Loucy (cell line): Measurements from ENCODE around the gene MACROD2.

Experiments
- H2AFZ ChIP-seq: fragments of 200-600 bp; sonication (generic); 2 replicates; pipeline ENCODE4 v1.6.0; 2016; ENCODE audit warnings: antibody characterized with exemption, mild to moderate bottlenecking, low read length, moderate library complexity
- H3F3A ChIP-seq: fragments of 200-600 bp; 2 replicates; pipeline ENCODE4 v1.6.0; 2016; ENCODE audit warnings: antibody characterized with exemption, low read depth, mild to moderate bottlenecking
- H3K27me3 ChIP-seq: fragments of 200-600 bp; sonication (generic); 2 replicates; pipeline ENCODE4 v1.6.1; 2014; ENCODE audit warnings: low read length, mild to moderate bottlenecking; ENCODE audit not compliant: insufficient read depth, poor library complexity, severe bottlenecking
- H3K36me3 ChIP-seq: fragments of 200-600 bp; sonication (generic); 2 replicates; pipeline ENCODE4 v1.6.1; 2016; ENCODE audit warnings: low read length; ENCODE audit not compliant: insufficient read depth
- H3K4me1 ChIP-seq: fragments of 200-600 bp; sonication (generic); 2 replicates; pipeline ENCODE4 v1.5.1; 2014; ENCODE audit warnings: low read length, mild to moderate bottlenecking; ENCODE audit not compliant: insufficient read depth, poor library complexity, severe bottlenecking
- H3K4me2 ChIP-seq: fragments of 200-600 bp; sonication (generic); 2 replicates; pipeline ENCODE4 v1.6.0; 2014; ENCODE audit warnings: antibody characterized with exemption, low read length, low read depth, mild to moderate bottlenecking; ENCODE audit not compliant: poor library complexity, severe bottlenecking
- H3K4me3 ChIP-seq: fragments of 200-600 bp; sonication (generic); 2 replicates; pipeline ENCODE4 v1.5.1; 2014; ENCODE audit warnings: low read length, mild to moderate bottlenecking, mixed read lengths; ENCODE audit not compliant: poor library complexity, severe bottlenecking
- H3K79me2 ChIP-seq: fragments of 200-600 bp; sonication (generic); 2 replicates; pipeline ENCODE4 v1.6.1; 2014; ENCODE audit warnings: low read length; ENCODE audit not compliant: insufficient read depth
- H3K9ac ChIP-seq: fragments of 200-600 bp; sonication (generic); 2 replicates; pipeline ENCODE4 v1.6.0; 2014; ENCODE audit warnings: mild to moderate bottlenecking, low read depth, low read length, moderate library complexity; ENCODE audit not compliant: poor library complexity, severe bottlenecking
- H3K9me2 ChIP-seq: fragments of 200-600 bp; sonication (generic); replicated peaks from 2 replicates; pipeline ENCODE4 v1.6.1; 2016; ENCODE audit warnings: low read depth, low read length, mixed read lengths
- H3K9me3 ChIP-seq: fragments of 200-600 bp; sonication (generic); 2 replicates; pipeline ENCODE4 v1.6.1; 2014; ENCODE audit warnings: mild to moderate bottlenecking, antibody characterized with exemption, low read length, low read depth; ENCODE audit not compliant: insufficient read depth
- H4K20me1 ChIP-seq: fragments of 200-600 bp; sonication (generic); 2 replicates; pipeline ENCODE4 v1.6.0; 2014; ENCODE audit warnings: antibody characterized with exemption, low read length, mild to moderate bottlenecking; ENCODE audit not compliant: insufficient read depth, poor library complexity, severe bottlenecking
- CTCF ChIP-seq: fragments of 200-600 bp; sonication (generic); conservative IDR thresholded peaks from 2 replicates; pipeline ENCODE4 v1.5.1; 2014; ENCODE audit warnings: mild to moderate bottlenecking, antibody characterized with exemption, low read length
- EZH2phosphoT487 ChIP-seq: fragments of 200-600 bp; IDR thresholded peaks from 2 replicates; pipeline ENCODE4 v1.6.1; 2018; ENCODE audit warnings: antibody characterized with exemption, mild to moderate bottlenecking, moderate library complexity, borderline replicate concordance

MACROD2 gene

GRCh38 chr20:14422892-14423291, 427.6 kb downstream of the MACROD2 start:
- H3K4me1 ChIP-seq: no peaks in the 10 kb centered on the region
- no peak overlapping the region for H3K4me3 ChIP-seq
- no peaks in the 10 kb centered on the region for H3K79me2 ChIP-seq
- no peaks in the 10 kb centered on the region for H3K36me3 ChIP-seq
- H3F3A ChIP-seq: no peaks in the 10 kb centered on the region
- TF ChIP-seq EZH2phosphoT487 (no peak), CTCF (no peak)
- H3K9me2 ChIP-seq: no peaks in the 10 kb centered on the region
- no peak overlapping the region for H2AFZ ChIP-seq
- H3K27me3 ChIP-seq: no peaks in the 10 kb centered on the region
- H3K9me3 ChIP-seq: no peaks in the 10 kb centered on the region
- H3K9ac ChIP-seq: no peak overlapping the region
- H3K4me2 ChIP-seq: no peak overlapping the region
- no peaks in the 10 kb centered on the region for H4K20me1 ChIP-seq

GRCh38 chr20:14431568-14431967, 436.3 kb downstream of the MACROD2 start:
- no peaks in the 10 kb centered on the region for H4K20me1 ChIP-seq
- H3K27me3 ChIP-seq: no peaks in the 10 kb centered on the region
- H2AFZ ChIP-seq: no peak overlapping the region
- H3K4me1 ChIP-seq: no peaks in the 10 kb centered on the region
- H3K9me3 ChIP-seq: no peaks in the 10 kb centered on the region; the same call in 1 of the 2 replicates
- H3K4me3 ChIP-seq: no peak overlapping the region
- no peaks in the 10 kb centered on the region for H3K79me2 ChIP-seq
- no peak overlapping the region for H3K4me2 ChIP-seq
- no peaks in the 10 kb centered on the region for H3K36me3 ChIP-seq
- no peak overlapping the region for H3K9ac ChIP-seq
- TF ChIP-seq CTCF (no peak), EZH2phosphoT487 (no peak)
- no peaks in the 10 kb centered on the region for H3F3A ChIP-seq
- no peaks in the 10 kb centered on the region for H3K9me2 ChIP-seq

GRCh38 chr20:14432085-14432484, 436.8 kb downstream of the MACROD2 start:
- H3K4me1 ChIP-seq: no peaks in the 10 kb centered on the region
- no peaks in the 10 kb centered on the region; the same call in 1 of the 2 replicates for H3K9me3 ChIP-seq
- H4K20me1 ChIP-seq: no peaks in the 10 kb centered on the region
- no peak for TF ChIP-seq EZH2phosphoT487
- no peak for TF ChIP-seq CTCF
- no peaks in the 10 kb centered on the region for H3K79me2 ChIP-seq
- H3K9ac ChIP-seq: no peak overlapping the region
- H3F3A ChIP-seq: no peaks in the 10 kb centered on the region
- H3K27me3 ChIP-seq: no peaks in the 10 kb centered on the region
- no peak overlapping the region for H3K4me2 ChIP-seq
- H3K9me2 ChIP-seq: no peaks in the 10 kb centered on the region
- H3K4me3 ChIP-seq: no peak overlapping the region
- no peaks in the 10 kb centered on the region for H3K36me3 ChIP-seq
- no peak overlapping the region for H2AFZ ChIP-seq
